HEK293 (cell line): Measurements from ENCODE around the gene ABHD8.

Source experiments
- GFI1B ChIP-seq: fragments of 450-650 bp; formaldehyde crosslinking; IDR thresholded peaks from 2 replicates; pipeline ENCODE4 v1.5.1; 2016; ENCODE audit warnings: missing biosample characterization, missing genetic modification characterization
- GLI4 ChIP-seq: fragments of 450-650 bp; formaldehyde crosslinking; IDR thresholded peaks from 2 replicates; pipeline ENCODE4 v1.5.1; 2016; ENCODE audit warnings: missing biosample characterization, missing genetic modification characterization
- MYNN ChIP-seq: fragments of 450-650 bp; formaldehyde crosslinking; IDR thresholded peaks from 2 replicates; pipeline ENCODE4 v1.5.1; 2016; ENCODE audit warnings: missing biosample characterization, missing genetic modification characterization, borderline replicate concordance
- REPIN1 ChIP-seq: fragments of 450-650 bp; formaldehyde crosslinking; IDR thresholded peaks from 2 replicates; pipeline ENCODE4 v1.5.1; 2017; ENCODE audit warnings: missing biosample characterization, missing genetic modification characterization, low read depth
- YY2 ChIP-seq: fragments of 450-650 bp; formaldehyde crosslinking; IDR thresholded peaks from 2 replicates; pipeline ENCODE4 v1.5.1; 2016; ENCODE audit warnings: missing biosample characterization, missing genetic modification characterization
- ZBTB20 ChIP-seq: fragments of 450-650 bp; formaldehyde crosslinking; IDR thresholded peaks from 2 replicates; pipeline ENCODE4 v1.5.1; 2016; ENCODE audit warnings: missing biosample characterization, missing genetic modification characterization
- ZFP3 ChIP-seq: fragments of 450-650 bp; formaldehyde crosslinking; IDR thresholded peaks from 2 replicates; pipeline ENCODE4 v1.5.1; 2016; ENCODE audit warnings: low read depth, missing biosample characterization, missing genetic modification characterization
- ZNF121 ChIP-seq: fragments of 450-650 bp; formaldehyde crosslinking; IDR thresholded peaks from 2 replicates; pipeline ENCODE4 v1.5.1; 2016; ENCODE audit warnings: missing biosample characterization, missing genetic modification characterization
- ZNF140 ChIP-seq: fragments of 450-650 bp; formaldehyde crosslinking; IDR thresholded peaks from 2 replicates; pipeline ENCODE4 v1.5.1; 2016; ENCODE audit warnings: missing biosample characterization, missing genetic modification characterization
- ZNF175 ChIP-seq: fragments of 450-650 bp; formaldehyde crosslinking; IDR thresholded peaks from 2 replicates; pipeline ENCODE4 v1.5.1; 2016; ENCODE audit warnings: missing biosample characterization, missing genetic modification characterization
- ZNF202 ChIP-seq: fragments of 450-650 bp; formaldehyde crosslinking; IDR thresholded peaks from 2 replicates; pipeline ENCODE4 v1.5.1; 2016; ENCODE audit warnings: missing biosample characterization, missing genetic modification characterization, borderline replicate concordance
- ZNF23 ChIP-seq: fragments of 450-650 bp; formaldehyde crosslinking; IDR thresholded peaks from 2 replicates; pipeline ENCODE4 v1.5.1; 2016; ENCODE audit warnings: missing biosample characterization, missing genetic modification characterization, borderline replicate concordance
- ZNF239 ChIP-seq: fragments of 450-650 bp; formaldehyde crosslinking; IDR thresholded peaks from 2 replicates; pipeline ENCODE4 v1.5.1; 2016; ENCODE audit warnings: missing biosample characterization, missing genetic modification characterization
- ZNF266 ChIP-seq: fragments of 450-650 bp; formaldehyde crosslinking; IDR thresholded peaks from 2 replicates; pipeline ENCODE4 v1.5.1; 2016; ENCODE audit warnings: missing biosample characterization, missing genetic modification characterization, low read depth
- ZNF311 ChIP-seq: fragments of 450-650 bp; formaldehyde crosslinking; IDR thresholded peaks from 2 replicates; pipeline ENCODE4 v1.5.1; 2017; ENCODE audit warnings: missing biosample characterization, missing genetic modification characterization, borderline replicate concordance
- ZNF324 ChIP-seq: fragments of 450-650 bp; formaldehyde crosslinking; IDR thresholded peaks from 2 replicates; pipeline ENCODE4 v1.5.1; 2016; ENCODE audit warnings: missing biosample characterization, missing genetic modification characterization
- ZNF335 ChIP-seq: fragments of 450-650 bp; formaldehyde crosslinking; conservative IDR thresholded peaks from 2 replicates; pipeline ENCODE4 v1.5.1; 2016; ENCODE audit warnings: missing biosample characterization, missing genetic modification characterization
- ZNF350 ChIP-seq: fragments of 450-650 bp; formaldehyde crosslinking; IDR thresholded peaks from 2 replicates; pipeline ENCODE4 v1.5.0; 2017; ENCODE audit warnings: missing biosample characterization, mild to moderate bottlenecking, missing genetic modification characterization
- ZNF366 ChIP-seq: fragments of 450-650 bp; formaldehyde crosslinking; conservative IDR thresholded peaks from 2 replicates; pipeline ENCODE4 v1.5.1; 2016; ENCODE audit warnings: missing biosample characterization, missing genetic modification characterization
- ZNF48 ChIP-seq: fragments of 450-650 bp; formaldehyde crosslinking; IDR thresholded peaks from 2 replicates; pipeline ENCODE4 v1.5.1; 2016; ENCODE audit warnings: missing biosample characterization, missing genetic modification characterization
- ZNF549 ChIP-seq: fragments of 450-650 bp; IDR thresholded peaks from 2 replicates; pipeline ENCODE4 v1.5.1; 2018; ENCODE audit warnings: missing biosample characterization, missing genetic modification characterization, mild to moderate bottlenecking, inconsistent platforms, moderate library complexity
- ZNF600 ChIP-seq: fragments of 450-650 bp; formaldehyde crosslinking; IDR thresholded peaks from 2 replicates; pipeline ENCODE4 v1.5.1; 2016; ENCODE audit warnings: missing biosample characterization, missing genetic modification characterization
- ZNF626 ChIP-seq: fragments of 450-650 bp; sonication (Bioruptor Pico); formaldehyde crosslinking; IDR thresholded peaks from 2 replicates; pipeline ENCODE4 v1.5.1; 2018; ENCODE audit warnings: missing biosample characterization, missing genetic modification characterization, inconsistent platforms
- ZNF776 ChIP-seq: fragments of 450-650 bp; formaldehyde crosslinking; IDR thresholded peaks from 2 replicates; pipeline ENCODE4 v1.5.0; 2017; ENCODE audit warnings: missing biosample characterization, missing genetic modification characterization, borderline replicate concordance
- ZNF843 ChIP-seq: fragments of 450-650 bp; formaldehyde crosslinking; IDR thresholded peaks from 2 replicates; pipeline ENCODE4 v1.5.1; 2016; ENCODE audit warnings: missing biosample characterization, missing genetic modification characterization
- TF ChIP-seq, protein P1 (sequence below): fragments of 450-650 bp; formaldehyde crosslinking; IDR thresholded peaks from 2 replicates; pipeline ENCODE4 v1.5.1; 2016; ENCODE audit warnings: missing biosample characterization, missing genetic modification characterization
- TF ChIP-seq, protein P2 (sequence below): fragments of 450-650 bp; formaldehyde crosslinking; IDR thresholded peaks from 2 replicates; pipeline ENCODE4 v1.5.0; 2017; ENCODE audit warnings: missing biosample characterization, missing genetic modification characterization, borderline replicate concordance
- TF ChIP-seq, protein P3 (sequence below): fragments of 450-650 bp; formaldehyde crosslinking; IDR thresholded peaks from 2 replicates; pipeline ENCODE4 v1.5.1; 2016; ENCODE audit warnings: missing biosample characterization, missing genetic modification characterization, borderline replicate concordance
- TF ChIP-seq, protein P4 (sequence below): fragments of 450-650 bp; formaldehyde crosslinking; IDR thresholded peaks from 2 replicates; pipeline ENCODE4 v1.5.1; 2017; ENCODE audit warnings: missing biosample characterization, missing genetic modification characterization
- TF ChIP-seq, protein P5 (sequence below): sonication (generic); formaldehyde crosslinking; IDR thresholded peaks from 2 replicates; pipeline ENCODE4 v1.8.1; 2022; ENCODE audit warnings: mild to moderate bottlenecking, moderate library complexity, missing genetic modification reagents

Gene ABHD8

DNA sequence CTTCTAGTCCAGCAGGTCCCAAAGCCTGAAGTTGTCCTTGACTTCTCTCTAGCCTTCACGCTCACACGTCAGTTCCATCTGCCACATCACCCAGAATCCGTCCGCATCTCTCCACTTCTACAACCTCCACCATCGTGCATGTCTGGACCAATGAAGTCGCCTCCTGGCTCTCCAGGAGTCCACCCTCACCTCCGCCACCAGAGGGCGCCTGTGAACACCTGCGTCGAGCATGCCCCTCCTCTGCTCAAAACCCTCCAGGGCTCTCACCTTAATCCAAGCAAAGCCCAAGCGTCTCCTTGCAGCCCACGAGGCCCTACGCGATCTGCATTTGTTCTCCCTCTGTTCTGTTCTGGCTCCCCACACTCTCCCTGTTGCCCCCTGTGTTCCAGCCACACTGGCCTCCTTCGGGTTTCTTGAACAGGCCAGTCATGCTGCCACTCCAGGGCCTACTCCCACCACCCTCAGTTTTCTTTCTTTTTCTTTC lies 42.3 kb downstream of the ABHD8 start (continued):
- TF ChIP-seq, protein P1, sequence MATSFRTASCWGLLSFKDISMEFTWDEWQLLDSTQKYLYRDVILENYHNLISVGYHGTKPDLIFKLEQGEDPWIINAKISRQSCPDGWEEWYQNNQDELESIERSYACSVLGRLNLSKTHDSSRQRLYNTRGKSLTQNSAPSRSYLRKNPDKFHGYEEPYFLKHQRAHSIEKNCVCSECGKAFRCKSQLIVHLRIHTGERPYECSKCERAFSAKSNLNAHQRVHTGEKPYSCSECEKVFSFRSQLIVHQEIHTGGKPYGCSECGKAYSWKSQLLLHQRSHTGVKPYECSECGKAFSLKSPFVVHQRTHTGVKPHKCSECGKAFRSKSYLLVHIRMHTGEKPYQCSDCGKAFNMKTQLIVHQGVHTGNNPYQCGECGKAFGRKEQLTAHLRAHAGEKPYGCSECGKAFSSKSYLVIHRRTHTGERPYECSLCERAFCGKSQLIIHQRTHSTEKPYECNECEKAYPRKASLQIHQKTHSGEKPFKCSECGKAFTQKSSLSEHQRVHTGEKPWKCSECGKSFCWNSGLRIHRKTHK (tag by site-specific recombination): no peak
- TF ChIP-seq ZNF121 (no peak), ZBTB20 (tag by site-specific recombination) (peak; percentile 35; the same call in 1 of the 2 replicates), GLI4 (tag by site-specific recombination) (no peak), YY2 (tag by site-specific recombination) (no peak), ZNF366 (tag by site-specific recombination) (peak; percentile 69), REPIN1 (no peak), ZNF202 (tag by site-specific recombination) (no peak), ZNF48 (tag by site-specific recombination) (no peak), ZNF311 (tag by site-specific recombination) (no peak), ZNF626 (tag by site-specific recombination) (no peak), ZNF175 (tag by site-specific recombination) (no peak), ZNF549 (tag by site-specific recombination) (no peak), ZNF350 (tag by site-specific recombination) (no peak), ZNF335 (peak; percentile 47), ZNF23 (tag by site-specific recombination) (no peak), ZNF843 (tag by site-specific recombination) (no peak), ZNF140 (tag by site-specific recombination) (no peak), MYNN (tag by site-specific recombination) (no peak), ZNF266 (tag by site-specific recombination) (no peak), ZNF239 (no peak), ZNF776 (tag by site-specific recombination) (no peak), GFI1B (no peak), ZFP3 (tag by site-specific recombination) (no peak), ZNF324 (tag by site-specific recombination) (no peak), ZNF600 (peak; percentile 96)
- TF ChIP-seq, protein P2, sequence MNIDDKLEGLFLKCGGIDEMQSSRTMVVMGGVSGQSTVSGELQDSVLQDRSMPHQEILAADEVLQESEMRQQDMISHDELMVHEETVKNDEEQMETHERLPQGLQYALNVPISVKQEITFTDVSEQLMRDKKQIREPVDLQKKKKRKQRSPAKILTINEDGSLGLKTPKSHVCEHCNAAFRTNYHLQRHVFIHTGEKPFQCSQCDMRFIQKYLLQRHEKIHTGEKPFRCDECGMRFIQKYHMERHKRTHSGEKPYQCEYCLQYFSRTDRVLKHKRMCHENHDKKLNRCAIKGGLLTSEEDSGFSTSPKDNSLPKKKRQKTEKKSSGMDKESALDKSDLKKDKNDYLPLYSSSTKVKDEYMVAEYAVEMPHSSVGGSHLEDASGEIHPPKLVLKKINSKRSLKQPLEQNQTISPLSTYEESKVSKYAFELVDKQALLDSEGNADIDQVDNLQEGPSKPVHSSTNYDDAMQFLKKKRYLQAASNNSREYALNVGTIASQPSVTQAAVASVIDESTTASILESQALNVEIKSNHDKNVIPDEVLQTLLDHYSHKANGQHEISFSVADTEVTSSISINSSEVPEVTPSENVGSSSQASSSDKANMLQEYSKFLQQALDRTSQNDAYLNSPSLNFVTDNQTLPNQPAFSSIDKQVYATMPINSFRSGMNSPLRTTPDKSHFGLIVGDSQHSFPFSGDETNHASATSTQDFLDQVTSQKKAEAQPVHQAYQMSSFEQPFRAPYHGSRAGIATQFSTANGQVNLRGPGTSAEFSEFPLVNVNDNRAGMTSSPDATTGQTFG (tag by site-specific recombination): no peak
- TF ChIP-seq, protein P3, sequence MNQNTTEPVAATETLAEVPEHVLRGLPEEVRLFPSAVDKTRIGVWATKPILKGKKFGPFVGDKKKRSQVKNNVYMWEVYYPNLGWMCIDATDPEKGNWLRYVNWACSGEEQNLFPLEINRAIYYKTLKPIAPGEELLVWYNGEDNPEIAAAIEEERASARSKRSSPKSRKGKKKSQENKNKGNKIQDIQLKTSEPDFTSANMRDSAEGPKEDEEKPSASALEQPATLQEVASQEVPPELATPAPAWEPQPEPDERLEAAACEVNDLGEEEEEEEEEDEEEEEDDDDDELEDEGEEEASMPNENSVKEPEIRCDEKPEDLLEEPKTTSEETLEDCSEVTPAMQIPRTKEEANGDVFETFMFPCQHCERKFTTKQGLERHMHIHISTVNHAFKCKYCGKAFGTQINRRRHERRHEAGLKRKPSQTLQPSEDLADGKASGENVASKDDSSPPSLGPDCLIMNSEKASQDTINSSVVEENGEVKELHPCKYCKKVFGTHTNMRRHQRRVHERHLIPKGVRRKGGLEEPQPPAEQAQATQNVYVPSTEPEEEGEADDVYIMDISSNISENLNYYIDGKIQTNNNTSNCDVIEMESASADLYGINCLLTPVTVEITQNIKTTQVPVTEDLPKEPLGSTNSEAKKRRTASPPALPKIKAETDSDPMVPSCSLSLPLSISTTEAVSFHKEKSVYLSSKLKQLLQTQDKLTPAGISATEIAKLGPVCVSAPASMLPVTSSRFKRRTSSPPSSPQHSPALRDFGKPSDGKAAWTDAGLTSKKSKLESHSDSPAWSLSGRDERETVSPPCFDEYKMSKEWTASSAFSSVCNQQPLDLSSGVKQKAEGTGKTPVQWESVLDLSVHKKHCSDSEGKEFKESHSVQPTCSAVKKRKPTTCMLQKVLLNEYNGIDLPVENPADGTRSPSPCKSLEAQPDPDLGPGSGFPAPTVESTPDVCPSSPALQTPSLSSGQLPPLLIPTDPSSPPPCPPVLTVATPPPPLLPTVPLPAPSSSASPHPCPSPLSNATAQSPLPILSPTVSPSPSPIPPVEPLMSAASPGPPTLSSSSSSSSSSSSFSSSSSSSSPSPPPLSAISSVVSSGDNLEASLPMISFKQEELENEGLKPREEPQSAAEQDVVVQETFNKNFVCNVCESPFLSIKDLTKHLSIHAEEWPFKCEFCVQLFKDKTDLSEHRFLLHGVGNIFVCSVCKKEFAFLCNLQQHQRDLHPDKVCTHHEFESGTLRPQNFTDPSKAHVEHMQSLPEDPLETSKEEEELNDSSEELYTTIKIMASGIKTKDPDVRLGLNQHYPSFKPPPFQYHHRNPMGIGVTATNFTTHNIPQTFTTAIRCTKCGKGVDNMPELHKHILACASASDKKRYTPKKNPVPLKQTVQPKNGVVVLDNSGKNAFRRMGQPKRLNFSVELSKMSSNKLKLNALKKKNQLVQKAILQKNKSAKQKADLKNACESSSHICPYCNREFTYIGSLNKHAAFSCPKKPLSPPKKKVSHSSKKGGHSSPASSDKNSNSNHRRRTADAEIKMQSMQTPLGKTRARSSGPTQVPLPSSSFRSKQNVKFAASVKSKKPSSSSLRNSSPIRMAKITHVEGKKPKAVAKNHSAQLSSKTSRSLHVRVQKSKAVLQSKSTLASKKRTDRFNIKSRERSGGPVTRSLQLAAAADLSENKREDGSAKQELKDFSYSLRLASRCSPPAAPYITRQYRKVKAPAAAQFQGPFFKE (tag by site-specific recombination): no peak
- TF ChIP-seq, protein P4, sequence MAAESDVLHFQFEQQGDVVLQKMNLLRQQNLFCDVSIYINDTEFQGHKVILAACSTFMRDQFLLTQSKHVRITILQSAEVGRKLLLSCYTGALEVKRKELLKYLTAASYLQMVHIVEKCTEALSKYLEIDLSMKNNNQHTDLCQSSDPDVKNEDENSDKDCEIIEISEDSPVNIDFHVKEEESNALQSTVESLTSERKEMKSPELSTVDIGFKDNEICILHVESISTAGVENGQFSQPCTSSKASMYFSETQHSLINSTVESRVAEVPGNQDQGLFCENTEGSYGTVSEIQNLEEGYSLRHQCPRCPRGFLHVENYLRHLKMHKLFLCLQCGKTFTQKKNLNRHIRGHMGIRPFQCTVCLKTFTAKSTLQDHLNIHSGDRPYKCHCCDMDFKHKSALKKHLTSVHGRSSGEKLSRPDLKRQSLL (tag by site-specific recombination): no peak
- TF ChIP-seq, protein P5, sequence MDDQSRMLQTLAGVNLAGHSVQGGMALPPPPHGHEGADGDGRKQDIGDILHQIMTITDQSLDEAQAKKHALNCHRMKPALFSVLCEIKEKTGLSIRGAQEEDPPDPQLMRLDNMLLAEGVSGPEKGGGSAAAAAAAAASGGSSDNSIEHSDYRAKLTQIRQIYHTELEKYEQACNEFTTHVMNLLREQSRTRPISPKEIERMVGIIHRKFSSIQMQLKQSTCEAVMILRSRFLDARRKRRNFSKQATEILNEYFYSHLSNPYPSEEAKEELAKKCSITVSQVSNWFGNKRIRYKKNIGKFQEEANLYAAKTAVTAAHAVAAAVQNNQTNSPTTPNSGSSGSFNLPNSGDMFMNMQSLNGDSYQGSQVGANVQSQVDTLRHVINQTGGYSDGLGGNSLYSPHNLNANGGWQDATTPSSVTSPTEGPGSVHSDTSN (CRISPR knock-in tag): no peak
